AG04450 (cell line): Measurements from ENCODE around the gene CFAP157. TPM values are rescaled to one million over a fixed set of nuclear protein-coding genes. Genes with fewer than 3 reads are reported as not detected.

ENCODE experiments used
- CTCF ChIA-PET: fragments of 300-600, 350-600 bp; formaldehyde crosslinking; extraction: SDS; loops from one replicate; lab custom pipeline; 2022; ENCODE audit warnings: antibody characterized with exemption, inconsistent platforms; lab: Charles Lee
- POLR2A ChIA-PET: fragments of 350-600 bp; formaldehyde crosslinking; extraction: SDS; loops from one replicate; lab custom pipeline; 2021; ENCODE audit warnings: antibody characterized with exemption, inconsistent platforms; lab: Yijun Ruan, JAX
- DNase-seq: peaks from one replicate; pipeline ENCODE4 v3.0.0-alpha.2; 2011; ENCODE audit warnings: low read depth, low spot score
- H3K27ac ChIP-seq: one replicate; pipeline ENCODE4 v1.5.1; 2012; ENCODE audit warnings: low read depth, low read length, control low read depth
- H3K27me3 ChIP-seq: one replicate; pipeline ENCODE4 v1.6.0; 2012; ENCODE audit warnings: low read length; ENCODE audit not compliant: control insufficient read depth, insufficient read depth
- H3K4me3 ChIP-seq: 2 replicates; pipeline ENCODE4 v1.5.1; 2011; ENCODE audit warnings: mild to moderate bottlenecking, low read depth, low read length, control low read depth
- H3K9me3 ChIP-seq: 2 replicates; pipeline ENCODE4 v1.5.1; 2012; ENCODE audit warnings: low read length; ENCODE audit not compliant: control insufficient read depth, insufficient read depth
- polyA plus RNA-seq: library from polyadenylated mRNA; depleted of rRNA; stranded (reverse); fragments of >200 nt; gene quantifications from 2 replicates; pipeline ENCODE4 v1.2.3, GENCODE V29; 2011
- TF ChIP-seq, protein P1 (sequence below): IDR thresholded peaks from 2 replicates; pipeline ENCODE4 v1.5.1; 2011; ENCODE audit warnings: low read depth, low read length, control low read depth, inconsistent platforms

The CFAP157 gene
- polyA plus RNA-seq, 1 experiment: not detected

DNA sequence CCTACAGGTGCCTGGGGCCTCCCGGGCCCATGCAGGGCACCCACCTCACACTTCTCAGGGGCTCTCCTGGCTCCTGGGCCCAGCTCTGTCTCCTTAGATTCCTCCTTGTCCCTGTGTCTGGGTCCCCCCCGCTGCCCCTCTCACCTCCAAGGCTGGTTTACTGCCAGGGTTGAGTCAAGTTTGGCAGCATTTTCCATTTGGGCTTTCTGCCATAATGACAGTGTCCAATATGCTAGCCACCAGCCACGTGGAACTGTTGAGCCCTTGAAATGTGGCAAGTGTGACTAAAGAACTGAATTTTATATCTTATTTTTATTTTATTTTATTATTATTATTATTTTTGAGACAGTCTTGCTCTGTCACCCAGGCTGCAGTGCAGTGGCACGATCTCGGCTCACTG lies 11.0 kb downstream of the CFAP157 start:
- ChIA-PET CTCF (interaction anchor here (0.6 kb wide), 1 partner anchor 17 kb away, joined by 4 read pairs; the partner anchor contains the start of gene TOR2A), POLR2A (no interaction called here)
- DNase-seq: no peak
- H3K4me3 ChIP-seq: no peak overlapping the region
- no peaks in the 10 kb centered on the region for H3K27me3 ChIP-seq
- TF ChIP-seq, protein P1, sequence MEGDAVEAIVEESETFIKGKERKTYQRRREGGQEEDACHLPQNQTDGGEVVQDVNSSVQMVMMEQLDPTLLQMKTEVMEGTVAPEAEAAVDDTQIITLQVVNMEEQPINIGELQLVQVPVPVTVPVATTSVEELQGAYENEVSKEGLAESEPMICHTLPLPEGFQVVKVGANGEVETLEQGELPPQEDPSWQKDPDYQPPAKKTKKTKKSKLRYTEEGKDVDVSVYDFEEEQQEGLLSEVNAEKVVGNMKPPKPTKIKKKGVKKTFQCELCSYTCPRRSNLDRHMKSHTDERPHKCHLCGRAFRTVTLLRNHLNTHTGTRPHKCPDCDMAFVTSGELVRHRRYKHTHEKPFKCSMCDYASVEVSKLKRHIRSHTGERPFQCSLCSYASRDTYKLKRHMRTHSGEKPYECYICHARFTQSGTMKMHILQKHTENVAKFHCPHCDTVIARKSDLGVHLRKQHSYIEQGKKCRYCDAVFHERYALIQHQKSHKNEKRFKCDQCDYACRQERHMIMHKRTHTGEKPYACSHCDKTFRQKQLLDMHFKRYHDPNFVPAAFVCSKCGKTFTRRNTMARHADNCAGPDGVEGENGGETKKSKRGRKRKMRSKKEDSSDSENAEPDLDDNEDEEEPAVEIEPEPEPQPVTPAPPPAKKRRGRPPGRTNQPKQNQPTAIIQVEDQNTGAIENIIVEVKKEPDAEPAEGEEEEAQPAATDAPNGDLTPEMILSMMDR: no peak
- no peaks in the 10 kb centered on the region; the same call in 1 of the 2 replicates for H3K9me3 ChIP-seq
- no peak overlapping the region for H3K27ac ChIP-seq

DNA sequence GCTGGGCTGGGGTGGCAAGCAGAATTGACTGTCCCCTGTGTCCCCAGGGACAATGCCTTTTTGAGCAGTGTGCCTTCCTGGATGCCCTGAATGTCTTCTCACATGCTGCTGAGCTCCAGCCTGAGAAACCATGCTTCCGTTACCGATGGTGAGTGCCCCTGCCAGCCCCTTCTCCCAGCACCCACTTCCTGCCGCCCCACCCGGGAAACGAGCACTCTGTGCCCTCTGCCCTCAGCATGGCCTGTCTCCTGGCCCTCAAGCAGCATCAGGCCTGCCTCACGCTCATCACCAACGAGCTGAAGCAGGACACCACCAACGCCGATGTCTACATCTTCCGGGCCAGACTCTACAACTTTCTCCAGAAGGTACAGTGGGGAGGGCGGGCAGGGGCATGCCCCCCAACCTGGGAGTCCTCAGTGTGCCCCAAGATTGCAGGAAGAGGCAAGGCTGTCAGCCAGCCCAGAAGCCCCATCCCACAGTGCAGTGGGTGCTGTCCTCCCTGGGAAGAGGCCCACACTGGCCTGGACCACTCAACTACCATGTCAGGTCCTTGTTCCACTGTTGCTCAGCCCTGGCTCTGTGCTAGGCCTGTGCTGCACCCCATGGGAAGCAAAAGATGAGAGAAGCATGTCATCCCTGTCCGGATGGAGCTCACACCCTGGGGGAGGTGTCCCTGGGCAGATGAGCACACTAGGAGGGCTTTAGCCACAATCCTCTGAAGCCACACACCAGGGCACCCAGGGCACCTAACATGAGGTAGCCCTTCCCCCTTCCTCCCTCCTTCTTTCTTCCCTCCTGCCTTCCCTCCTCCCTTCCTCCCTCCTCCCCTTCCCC lies 13.5 kb downstream of the CFAP157 start:
- DNase-seq: no peak
- ChIA-PET POLR2A (no interaction called here), CTCF (interaction anchor here (1.9 kb wide), 1 partner anchor 14 kb away, joined by 9 read pairs; the partner anchor contains the start of gene TOR2A)
- TF ChIP-seq, protein P1: no peak
- Histone ChIP-seq H3K4me3 (no peak overlapping the region), H3K27ac (no peak overlapping the region), H3K9me3 (no peaks in the 10 kb centered on the region; the same call in 1 of the 2 replicates), H3K27me3 (no peaks in the 10 kb centered on the region)

DNA sequence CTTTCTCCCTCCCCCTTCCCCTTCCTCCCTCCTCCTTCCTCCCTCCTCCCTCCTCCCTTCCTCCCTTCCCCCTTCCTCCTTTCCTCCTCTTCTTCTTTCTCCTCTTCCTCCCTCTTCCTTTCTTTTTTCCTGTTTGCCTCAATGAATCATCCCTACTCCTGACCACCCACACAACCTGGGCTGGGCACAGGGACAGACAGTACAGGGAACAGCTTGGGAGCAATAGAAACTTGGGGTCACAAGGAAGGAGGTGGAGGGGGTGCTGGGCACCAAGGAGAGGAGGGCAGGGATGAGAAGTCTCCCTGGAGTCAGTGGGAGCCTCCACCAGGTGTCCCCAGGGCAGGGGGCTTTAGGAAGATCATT lies 14.1 kb downstream of the CFAP157 start:
- TF ChIP-seq, protein P1: no peak
- DNase-seq: no peak
- Histone ChIP-seq H3K27me3 (no peaks in the 10 kb centered on the region), H3K4me3 (no peak overlapping the region), H3K27ac (no peak overlapping the region), H3K9me3 (no peaks in the 10 kb centered on the region; the same call in 1 of the 2 replicates)
- ChIA-PET CTCF (no interaction called here), POLR2A (no interaction called here)

DNA sequence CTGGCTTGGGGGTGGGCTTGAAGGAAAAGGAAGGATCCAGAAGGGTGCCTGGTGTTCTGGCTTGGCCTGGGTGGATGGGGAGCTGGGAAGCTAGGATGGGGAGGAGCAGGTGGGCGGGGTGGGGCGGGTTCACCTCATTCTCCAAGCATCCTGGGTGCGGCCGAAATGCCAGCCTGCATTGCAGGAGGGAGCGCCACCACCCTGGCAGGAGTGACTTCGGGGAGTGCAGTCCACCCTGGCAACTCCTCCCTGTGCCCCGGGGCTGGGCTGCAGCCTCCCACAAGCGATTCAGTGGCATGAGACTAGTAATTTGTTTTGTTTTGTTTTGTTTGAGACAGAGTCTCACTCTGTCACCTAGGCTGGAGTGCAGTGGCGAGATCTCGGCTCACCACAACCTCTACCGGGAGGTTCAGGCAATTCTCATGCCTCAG lies 14.6 kb downstream of the CFAP157 start:
- Histone ChIP-seq H3K4me3 (no peak overlapping the region), H3K9me3 (no peaks in the 10 kb centered on the region; the same call in 1 of the 2 replicates), H3K27me3 (no peaks in the 10 kb centered on the region), H3K27ac (no peak overlapping the region)
- POLR2A ChIA-PET: no interaction called here
- TF ChIP-seq, protein P1: no peak
- CTCF ChIA-PET: interaction anchor here (1.0 kb wide), 1 partner anchor 13 kb away, joined by 4 read pairs; the partner anchor contains the start of gene TOR2A
- no peak for DNase-seq
